Thyroid gland (tissue), 4 donors: ENCODE measurements around the gene ASAP2. TPM values are rescaled to one million over a fixed set of nuclear protein-coding genes. Genes with fewer than 3 reads are reported as not detected.

Experiments used
- DNase-seq, 2 donors: peaks; one replicate each; pipeline ENCODE4 v3.0.0-alpha.2; 2019
- H3K27ac ChIP-seq, 3 donors: fragments of 200-600 bp; sonication (generic); 1 replicate in 2 of 3; 2 replicates in 1 of 3; pipeline ENCODE4 v1.5.1; 2016 to 2019; ENCODE audit warnings: mild to moderate bottlenecking in 1 of 3, moderate library complexity in 1 of 3
- H3K27me3 ChIP-seq: fragments of 200-600 bp; sonication (generic); one replicate; pipeline ENCODE4 v1.5.1; 2019
- H3K36me3 ChIP-seq, 2 donors: fragments of 200-600 bp; sonication (generic); one replicate each; pipeline ENCODE4 v1.5.1; 2016 to 2019
- H3K4me1 ChIP-seq, 2 donors: fragments of 200-600 bp; sonication (generic); one replicate each; pipeline ENCODE4 v1.5.1; 2017 to 2019
- H3K4me3 ChIP-seq, 3 donors: fragments of 200-600 bp; sonication (generic); replicated peaks in 1 of 3; 1 replicate in 2 of 3; 2 replicates in 1 of 3; pipeline ENCODE4 v1.5.1; 2016; ENCODE audit warnings: mild to moderate bottlenecking in 1 of 3
- H3K9me3 ChIP-seq: fragments of 200-600 bp; sonication (generic); one replicate; pipeline ENCODE4 v1.5.1; 2017
- CTCF ChIP-seq, 6 experiments: fragments of 200-600 bp in 3 of 6; fragments of 450-650 bp in 3 of 6; sonication (generic) in 3 of 6; IDR thresholded peaks; one replicate each; pipeline ENCODE4 v1.5.1; 2016 to 2019; ENCODE audit warnings: antibody characterized with exemption in 6 of 6, mild to moderate bottlenecking in 2 of 6, inconsistent platforms in 1 of 6, moderate library complexity in 1 of 6
- POLR2A ChIP-seq, 2 donors: fragments of 450-650 bp; IDR thresholded peaks; one replicate each; pipeline ENCODE4 v1.6.1; 2017; ENCODE audit warnings: antibody characterized with exemption in 2 of 2, mild to moderate bottlenecking in 2 of 2, moderate library complexity in 1 of 2
- WGBS, 2 donors: methylation state at CpG; one replicate each; pipeline ENCODE4 v1.1.5; 2017; 5-methylcytosine and 5-hydroxymethylcytosine counted together
- intact Hi-C: fragments of 100-400 bp; cut with DNase I; formaldehyde crosslinking; loops from one replicate; pipeline ENCODE4 v1.15.1; 2023
- total RNA-seq, 4 donors: library from RNA; depleted of rRNA; stranded (reverse); fragments of >200 nt; gene quantifications; one replicate each; pipeline ENCODE4 v1.2.3, GENCODE V29; 2016

Gene ASAP2
- total RNA-seq, 4 donors from 2014 or later: 40.3 to 55.3 (median 47.3) TPM

DNA sequence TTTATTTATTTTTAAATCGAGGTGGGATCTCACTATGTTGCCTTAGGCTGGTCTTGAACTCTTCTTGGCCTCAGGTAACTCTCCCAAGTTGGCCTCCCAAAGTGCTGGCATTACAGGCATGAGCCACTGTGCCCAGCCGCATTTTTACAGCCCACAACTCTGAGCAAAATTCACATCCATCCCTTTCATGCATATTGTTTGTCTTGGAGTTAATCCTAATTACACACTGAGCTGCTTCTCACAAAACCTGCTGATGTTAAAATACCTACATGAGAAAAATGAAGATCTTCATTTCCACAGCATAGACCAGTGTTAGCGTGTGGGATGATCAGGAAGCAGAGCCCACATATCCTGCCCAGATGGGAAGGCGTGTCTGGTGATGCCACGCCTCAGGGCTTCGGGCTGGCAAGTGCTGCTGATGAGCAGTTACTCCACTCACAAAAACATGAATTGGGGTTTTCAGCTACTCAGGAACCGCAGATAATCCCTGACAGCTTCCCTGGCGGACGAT is 202.1 kb downstream of the ASAP2 start:
- peaks cover 10 to 13% of the 10 kb centered on the region in 2 donors for H3K4me1 ChIP-seq
- no peak overlapping the region for H3K4me3 ChIP-seq
- 85 to 91% methylated on average over 9 of the region's 9 CpGs for WGBS, 2 donors
- DNase-seq: peak in 1 of 2 donors; percentile 18
- H3K9me3 ChIP-seq: no peaks in the 10 kb centered on the region
- peaks cover 0 to 12% of the 10 kb centered on the region in 2 donors for H3K36me3 ChIP-seq
- H3K27me3 ChIP-seq: no peaks in the 10 kb centered on the region
- no peak for TF ChIP-seq POLR2A (IDR thresholded peaks at IDR 0.05)
- TF ChIP-seq CTCF (IDR thresholded peaks at IDR 0.05): no peak
- no peak overlapping the region for H3K27ac ChIP-seq
- intact Hi-C loops: no loop called here

DNA sequence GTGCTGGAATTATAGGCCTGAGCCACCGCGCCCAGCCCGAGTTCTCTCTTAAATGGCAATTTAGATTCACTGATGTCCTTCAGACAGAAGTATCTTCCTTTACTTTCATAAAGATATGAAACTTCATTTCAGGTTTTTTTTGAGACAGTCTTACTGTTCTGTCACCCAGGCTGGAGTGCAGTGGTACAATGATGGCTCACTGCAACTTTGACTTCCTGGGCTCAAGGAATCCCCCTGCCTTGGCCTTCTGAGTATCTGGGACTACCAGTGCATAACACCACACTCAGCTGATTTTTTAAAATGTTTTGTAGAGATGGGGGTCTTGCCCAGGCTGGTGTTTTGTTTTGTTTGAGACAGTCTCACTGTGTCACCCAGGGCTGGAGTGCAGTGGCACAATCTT is 203.5 kb downstream of the ASAP2 start:
- Histone ChIP-seq H3K4me1 (no peaks in the 10 kb centered on the region), H3K9me3 (no peaks in the 10 kb centered on the region), H3K27ac (no peak overlapping the region), H3K27me3 (no peaks in the 10 kb centered on the region), H3K4me3 (no peak overlapping the region), H3K36me3 (peaks cover 0 to 12% of the 10 kb centered on the region in 2 donors)
- intact Hi-C loops: no loop called here
- 97 to 98% methylated on average over 3 of the region's 3 CpGs for WGBS, 2 donors
- no peak for TF ChIP-seq CTCF (IDR thresholded peaks at IDR 0.05)
- TF ChIP-seq POLR2A (IDR thresholded peaks at IDR 0.05): no peak
- no peak for DNase-seq

DNA sequence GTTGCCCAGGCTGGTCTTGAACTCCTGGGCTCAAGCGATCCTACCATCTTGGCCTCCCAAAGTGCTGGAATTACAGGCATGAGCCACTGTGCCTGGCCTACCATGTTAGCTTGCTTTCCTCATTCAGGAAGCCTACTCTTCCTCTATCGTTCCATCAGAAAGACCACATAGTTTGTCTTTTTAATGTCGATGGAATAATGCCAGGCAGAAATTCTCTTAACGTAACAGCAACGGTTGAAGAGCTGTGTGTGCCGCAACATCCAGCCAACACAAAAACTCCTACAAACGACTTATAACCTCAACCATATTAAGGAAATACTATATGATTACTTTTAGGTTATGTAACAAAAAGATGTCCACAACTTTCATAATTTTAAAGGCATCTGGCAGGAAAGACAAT is 206.2 kb downstream of the ASAP2 start:
- Histone ChIP-seq H3K4me1 (peaks cover 0 to 1% of the 10 kb centered on the region in 2 donors), H3K4me3 (no peak overlapping the region), H3K27ac (no peak overlapping the region), H3K9me3 (no peaks in the 10 kb centered on the region), H3K27me3 (no peaks in the 10 kb centered on the region), H3K36me3 (peaks cover 0 to 12% of the 10 kb centered on the region in 2 donors)
- no peak for DNase-seq
- 76% methylated on average over 7 of the region's 7 CpGs for WGBS, 2 donors
- TF ChIP-seq POLR2A (IDR thresholded peaks at IDR 0.05) (no peak), CTCF (IDR thresholded peaks at IDR 0.05) (no peak)
- intact Hi-C loops: no loop called here

- Histone ChIP-seq H3K27me3 (no peaks in the 10 kb centered on the region), H3K4me3 (no peak overlapping the region), H3K27ac (no peak overlapping the region), H3K9me3 (no peaks in the 10 kb centered on the region), H3K4me1 (peaks cover 0 to 6% of the 10 kb centered on the region in 2 donors), H3K36me3 (peaks cover 0 to 12% of the 10 kb centered on the region in 2 donors)
- no peak for DNase-seq
- 86 to 90% methylated on average over 16 of the region's 16 CpGs for WGBS, 2 donors
- TF ChIP-seq CTCF (IDR thresholded peaks at IDR 0.05) (no peak), POLR2A (IDR thresholded peaks at IDR 0.05) (no peak)
- intact Hi-C loops: no loop called here
Observed at GRCh38 chr2:9415516-9416169, 209.0 kb downstream of the ASAP2 start.

DNA sequence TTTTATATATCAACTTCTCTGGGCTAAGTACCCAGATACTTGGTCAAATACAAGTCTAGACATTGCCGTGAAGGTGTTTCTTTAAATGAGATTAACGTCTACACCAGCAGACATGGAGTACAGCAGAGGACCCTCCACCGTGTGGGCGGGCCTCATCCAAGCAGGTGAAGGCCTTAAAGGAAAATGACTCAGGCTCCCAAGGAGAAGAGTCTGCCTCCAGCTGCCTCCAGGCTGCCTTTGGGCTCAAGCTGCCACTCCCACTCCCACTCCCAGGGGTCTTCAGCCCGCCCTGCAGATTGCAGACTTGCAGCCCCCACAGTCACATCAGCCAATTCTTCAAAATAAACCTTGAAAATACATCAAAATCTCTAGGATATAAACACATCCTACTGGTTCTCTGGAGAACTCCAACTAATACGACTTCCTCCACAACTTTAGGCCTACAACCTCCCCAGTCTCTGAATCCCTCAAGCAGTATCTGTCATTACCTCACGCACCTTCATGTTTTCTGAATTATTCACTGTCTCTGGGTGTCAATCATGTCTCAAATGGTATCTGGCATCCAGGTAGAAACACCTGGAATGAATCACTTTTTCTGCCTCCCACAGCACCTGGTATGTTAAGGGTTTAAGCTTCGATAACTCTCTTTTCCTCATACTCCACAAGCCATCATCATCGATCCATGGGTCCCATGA is 209.8 kb downstream of the ASAP2 start:
- WGBS, 2 donors: 86 to 87% methylated on average over 9 of the region's 9 CpGs
- H3K27me3 ChIP-seq: no peaks in the 10 kb centered on the region
- DNase-seq: no peak
- TF ChIP-seq CTCF (IDR thresholded peaks at IDR 0.05) (no peak), POLR2A (IDR thresholded peaks at IDR 0.05) (no peak)
- H3K9me3 ChIP-seq: no peaks in the 10 kb centered on the region
- no peak overlapping the region for H3K27ac ChIP-seq
- no peak overlapping the region for H3K4me3 ChIP-seq
- peaks cover 0 to 6% of the 10 kb centered on the region in 2 donors for H3K4me1 ChIP-seq
- peaks cover 0 to 5% of the 10 kb centered on the region in 2 donors for H3K36me3 ChIP-seq
- intact Hi-C loops: no loop called here
